ENCODE data around the gene PPP1R2. TPM values are rescaled to one million over a fixed set of nuclear protein-coding genes. Genes with fewer than 3 reads are reported as not detected.

The PPP1R2 gene
- total RNA-seq, 1 experiment from 2014 or later, result 46.1 TPM

DNA sequence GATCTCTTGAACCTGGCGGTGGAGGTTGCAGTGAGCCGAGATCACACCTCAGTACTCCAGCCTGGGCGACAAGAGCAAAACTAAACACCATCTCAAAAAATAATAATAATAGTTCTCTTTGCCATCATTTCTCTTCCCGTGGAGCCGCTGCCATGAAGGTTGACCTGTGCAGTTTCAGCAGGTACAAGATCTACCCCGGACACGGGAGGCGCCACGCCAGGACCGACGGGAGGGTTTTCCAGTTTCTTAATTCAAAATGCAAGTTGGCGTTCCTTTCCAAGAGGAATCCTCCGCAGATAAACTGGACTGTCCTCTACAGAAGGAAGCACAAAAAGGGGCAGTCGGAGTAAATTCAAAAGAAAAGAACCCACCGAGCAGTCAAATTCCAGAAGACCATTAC lies 11.3 kb upstream of the PPP1R2 start:
- ATAC-seq (no peak), DNase-seq (ENCODE audit: low read depth, low spot score) (no peak)
- CTCF ChIA-PET, result no interaction called here
- Histone ChIP-seq H3K9me2 (ENCODE audit: insufficient read depth) (no peaks in the 10 kb centered on the region), H3K4me2 (ENCODE audit: low read length) (no peak overlapping the region), H2AFZ (ENCODE audit: low read depth, low read length, poor library complexity, severe bottlenecking) (no peak overlapping the region), H3K9me3 (ENCODE audit: control insufficient read depth in 1 of 2, insufficient read depth in 1 of 2, low read depth in 1 of 2, low read length in 2 of 2) (no peaks in the 10 kb centered on the region), H3K27me3 (ENCODE audit: insufficient read depth, low read length) (no peaks in the 10 kb centered on the region), H3K79me2 (ENCODE audit: insufficient read depth, low read length) (no peaks in the 10 kb centered on the region), H3K4me3 (replicated peaks in 1 of 2; ENCODE audit: low read depth in 1 of 2, low read length in 2 of 2) (no peak overlapping the region), H3K9ac (ENCODE audit: low read length) (no peak overlapping the region), H4K20me1 (ENCODE audit: insufficient read depth) (no peaks in the 10 kb centered on the region), H3K36me3 (ENCODE audit: control insufficient read depth in 1 of 2, insufficient read depth in 2 of 2, low read length in 2 of 2) (no peaks in the 10 kb centered on the region), H3K27ac (ENCODE audit: low read depth, low read length) (no peak overlapping the region), H3K4me1 (ENCODE audit: control insufficient read depth in 1 of 2, insufficient read depth in 2 of 2, low read length in 2 of 2) (0 out of 4 replicates have a peak, but pooled peaks cover 0 to 4% of the 10 kb centered on the region in 2 experiments)
- RAD21 ChIA-PET (ENCODE audit: low non-redundant PET in 1 of 2, low total read pairs in 2 of 2, uncharacterized antibody in 2 of 2, unreplicated experiment in 2 of 2), result no interaction called here
- intact Hi-C loops (cut with micrococcal nuclease), result no loop called here
- BruUV-seq (replicated peaks), result no TSS peak
- TF ChIP-seq ZNF274 (IDR thresholded peaks at IDR 0.05; ENCODE audit: low read depth, low read length) (no peak), JUND (IDR thresholded peaks at IDR 0.05) (no peak), RAD21 (IDR thresholded peaks at IDR 0.05; ENCODE audit: low read depth) (no peak), CBX3 (IDR thresholded peaks at IDR 0.05; ENCODE audit: low read depth) (no peak), FOSL1 (IDR thresholded peaks at IDR 0.05; ENCODE audit: low read depth) (no peak), EZH2phosphoT487 (IDR thresholded peaks at IDR 0.05; ENCODE audit: borderline replicate concordance) (no peak), POLR2A (IDR thresholded peaks at IDR 0.05; ENCODE audit: borderline replicate concordance, extremely low read depth, insufficient read depth, insufficient read length) (no peak)
- TF ChIP-seq, protein P1, sequence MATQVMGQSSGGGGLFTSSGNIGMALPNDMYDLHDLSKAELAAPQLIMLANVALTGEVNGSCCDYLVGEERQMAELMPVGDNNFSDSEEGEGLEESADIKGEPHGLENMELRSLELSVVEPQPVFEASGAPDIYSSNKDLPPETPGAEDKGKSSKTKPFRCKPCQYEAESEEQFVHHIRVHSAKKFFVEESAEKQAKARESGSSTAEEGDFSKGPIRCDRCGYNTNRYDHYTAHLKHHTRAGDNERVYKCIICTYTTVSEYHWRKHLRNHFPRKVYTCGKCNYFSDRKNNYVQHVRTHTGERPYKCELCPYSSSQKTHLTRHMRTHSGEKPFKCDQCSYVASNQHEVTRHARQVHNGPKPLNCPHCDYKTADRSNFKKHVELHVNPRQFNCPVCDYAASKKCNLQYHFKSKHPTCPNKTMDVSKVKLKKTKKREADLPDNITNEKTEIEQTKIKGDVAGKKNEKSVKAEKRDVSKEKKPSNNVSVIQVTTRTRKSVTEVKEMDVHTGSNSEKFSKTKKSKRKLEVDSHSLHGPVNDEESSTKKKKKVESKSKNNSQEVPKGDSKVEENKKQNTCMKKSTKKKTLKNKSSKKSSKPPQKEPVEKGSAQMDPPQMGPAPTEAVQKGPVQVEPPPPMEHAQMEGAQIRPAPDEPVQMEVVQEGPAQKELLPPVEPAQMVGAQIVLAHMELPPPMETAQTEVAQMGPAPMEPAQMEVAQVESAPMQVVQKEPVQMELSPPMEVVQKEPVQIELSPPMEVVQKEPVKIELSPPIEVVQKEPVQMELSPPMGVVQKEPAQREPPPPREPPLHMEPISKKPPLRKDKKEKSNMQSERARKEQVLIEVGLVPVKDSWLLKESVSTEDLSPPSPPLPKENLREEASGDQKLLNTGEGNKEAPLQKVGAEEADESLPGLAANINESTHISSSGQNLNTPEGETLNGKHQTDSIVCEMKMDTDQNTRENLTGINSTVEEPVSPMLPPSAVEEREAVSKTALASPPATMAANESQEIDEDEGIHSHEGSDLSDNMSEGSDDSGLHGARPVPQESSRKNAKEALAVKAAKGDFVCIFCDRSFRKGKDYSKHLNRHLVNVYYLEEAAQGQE (IDR thresholded peaks at IDR 0.05; ENCODE audit: low read depth), result no peak
- POLR2A ChIA-PET, result no interaction called here

Data from HCT116 (cell line).